ENCODE data around the gene RPS27L.

DNA sequence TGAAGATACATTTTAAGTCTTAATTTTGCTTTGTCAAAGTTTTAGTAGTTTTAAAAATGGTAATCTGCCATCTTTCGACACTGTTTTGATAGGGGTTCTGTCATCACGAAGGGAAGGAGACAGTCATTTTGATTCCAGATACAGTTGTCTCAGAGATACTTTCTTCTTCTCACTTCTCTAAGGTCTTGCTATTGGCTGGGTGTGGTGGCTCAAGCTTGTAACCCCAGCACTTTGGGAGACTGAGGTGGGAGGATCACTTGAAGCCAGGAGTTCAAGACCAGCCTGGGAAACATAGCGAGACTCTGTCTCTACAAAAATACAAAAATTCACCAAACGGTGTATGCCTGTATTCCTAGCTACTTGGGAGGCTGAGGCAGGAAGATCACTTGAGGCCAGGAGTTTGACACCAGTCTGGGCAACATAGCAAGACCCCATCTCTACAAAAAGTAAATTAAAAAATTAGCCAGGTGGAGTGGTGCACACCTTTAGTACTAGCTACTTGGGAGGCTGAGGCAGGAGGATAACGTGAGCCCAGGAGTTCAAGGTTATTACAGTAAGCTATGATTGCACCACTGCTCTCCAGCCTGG, 35.4 kb upstream of the RPS27L start:
- TF ChIP-seq EZH2 (IDR thresholded peaks at IDR 0.05; ENCODE audit: borderline replicate concordance) (no peak), EZH2phosphoT487 (IDR thresholded peaks at IDR 0.05; ENCODE audit: low read depth, severe bottlenecking, unreplicated experiment) (no peak)
- TF ChIP-seq, protein P1, sequence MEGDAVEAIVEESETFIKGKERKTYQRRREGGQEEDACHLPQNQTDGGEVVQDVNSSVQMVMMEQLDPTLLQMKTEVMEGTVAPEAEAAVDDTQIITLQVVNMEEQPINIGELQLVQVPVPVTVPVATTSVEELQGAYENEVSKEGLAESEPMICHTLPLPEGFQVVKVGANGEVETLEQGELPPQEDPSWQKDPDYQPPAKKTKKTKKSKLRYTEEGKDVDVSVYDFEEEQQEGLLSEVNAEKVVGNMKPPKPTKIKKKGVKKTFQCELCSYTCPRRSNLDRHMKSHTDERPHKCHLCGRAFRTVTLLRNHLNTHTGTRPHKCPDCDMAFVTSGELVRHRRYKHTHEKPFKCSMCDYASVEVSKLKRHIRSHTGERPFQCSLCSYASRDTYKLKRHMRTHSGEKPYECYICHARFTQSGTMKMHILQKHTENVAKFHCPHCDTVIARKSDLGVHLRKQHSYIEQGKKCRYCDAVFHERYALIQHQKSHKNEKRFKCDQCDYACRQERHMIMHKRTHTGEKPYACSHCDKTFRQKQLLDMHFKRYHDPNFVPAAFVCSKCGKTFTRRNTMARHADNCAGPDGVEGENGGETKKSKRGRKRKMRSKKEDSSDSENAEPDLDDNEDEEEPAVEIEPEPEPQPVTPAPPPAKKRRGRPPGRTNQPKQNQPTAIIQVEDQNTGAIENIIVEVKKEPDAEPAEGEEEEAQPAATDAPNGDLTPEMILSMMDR (IDR thresholded peaks at IDR 0.05; ENCODE audit: poor library complexity) = no peak
